Brain microvascular endothelial cell (primary cell): ENCODE results near the gene ANAPC16.

ENCODE experiments used
- DNase-seq: peaks from one replicate; pipeline ENCODE4 v3.0.0-alpha.2; 2020
- H3K27ac ChIP-seq: fragments of 250-450 bp; sonication (Bioruptor Pico); 2 replicates; pipeline ENCODE4 v1.5.1; 2020; ENCODE audit warnings: mild to moderate bottlenecking, moderate library complexity
- H3K27me3 ChIP-seq: fragments of 250-450 bp; sonication (Bioruptor Pico); replicated peaks from 2 replicates; pipeline ENCODE4 v1.5.1; 2020; ENCODE audit warnings: mild to moderate bottlenecking
- H3K36me3 ChIP-seq: fragments of 250-450 bp; sonication (Bioruptor Pico); replicated peaks from 2 replicates; pipeline ENCODE4 v1.5.1; 2020; ENCODE audit warnings: mild to moderate bottlenecking
- H3K4me3 ChIP-seq: 2 replicates; pipeline ENCODE4 v1.5.1; 2011; ENCODE audit warnings: low read depth, mild to moderate bottlenecking, control low read depth, low read length, moderate library complexity
- in situ Hi-C: cut with HindIII; loops from 2 replicates; pipeline ENCODE4 v1.10.0; 2017; ENCODE audit warnings: low sequenced_read_pairs, low pct_ligation_motif_present
- TF ChIP-seq, protein P1 (sequence below): IDR thresholded peaks from 2 replicates; pipeline ENCODE4 v1.5.1; 2011; ENCODE audit warnings: low read depth, mild to moderate bottlenecking, moderate library complexity, low read length, control low read depth, inconsistent platforms; ENCODE audit errors: missing control alignments

Gene ANAPC16

DNA sequence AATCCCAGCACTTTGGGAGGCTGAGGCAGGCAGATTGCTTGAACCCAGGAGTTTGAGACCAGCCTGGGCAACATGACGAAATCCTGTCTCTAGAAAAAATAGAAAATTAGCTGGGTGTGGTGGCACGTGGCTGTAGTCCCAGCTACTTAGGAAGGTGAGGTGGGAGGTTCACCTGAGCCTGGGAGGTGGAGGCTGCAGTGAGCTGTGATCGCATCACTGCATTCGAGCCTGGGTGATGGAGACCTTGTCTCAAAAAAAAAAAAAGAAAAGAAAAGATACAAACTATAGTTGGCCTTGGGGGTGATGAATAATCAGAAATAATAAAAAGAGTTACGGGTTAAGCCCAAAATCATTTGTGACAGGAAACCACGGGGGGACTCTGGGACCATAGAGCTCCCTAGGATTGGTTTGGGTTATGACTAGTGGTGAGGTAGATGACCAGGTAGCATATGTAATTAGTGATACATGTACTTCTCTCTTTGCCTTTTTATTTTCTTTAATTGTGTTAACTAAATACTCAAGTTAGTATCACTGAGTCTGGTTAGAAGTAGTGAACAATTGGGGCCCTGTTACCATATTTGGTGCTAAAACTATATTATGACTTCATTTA, 10.7 kb downstream of the ANAPC16 start:
- Histone ChIP-seq H3K36me3 (peaks cover 4% of the 10 kb centered on the region), H3K27me3 (no peaks in the 10 kb centered on the region), H3K4me3 (no peak overlapping the region), H3K27ac (no peak overlapping the region)
- in situ Hi-C loops, result no loop called here
- no peak for DNase-seq
- TF ChIP-seq, protein P1, sequence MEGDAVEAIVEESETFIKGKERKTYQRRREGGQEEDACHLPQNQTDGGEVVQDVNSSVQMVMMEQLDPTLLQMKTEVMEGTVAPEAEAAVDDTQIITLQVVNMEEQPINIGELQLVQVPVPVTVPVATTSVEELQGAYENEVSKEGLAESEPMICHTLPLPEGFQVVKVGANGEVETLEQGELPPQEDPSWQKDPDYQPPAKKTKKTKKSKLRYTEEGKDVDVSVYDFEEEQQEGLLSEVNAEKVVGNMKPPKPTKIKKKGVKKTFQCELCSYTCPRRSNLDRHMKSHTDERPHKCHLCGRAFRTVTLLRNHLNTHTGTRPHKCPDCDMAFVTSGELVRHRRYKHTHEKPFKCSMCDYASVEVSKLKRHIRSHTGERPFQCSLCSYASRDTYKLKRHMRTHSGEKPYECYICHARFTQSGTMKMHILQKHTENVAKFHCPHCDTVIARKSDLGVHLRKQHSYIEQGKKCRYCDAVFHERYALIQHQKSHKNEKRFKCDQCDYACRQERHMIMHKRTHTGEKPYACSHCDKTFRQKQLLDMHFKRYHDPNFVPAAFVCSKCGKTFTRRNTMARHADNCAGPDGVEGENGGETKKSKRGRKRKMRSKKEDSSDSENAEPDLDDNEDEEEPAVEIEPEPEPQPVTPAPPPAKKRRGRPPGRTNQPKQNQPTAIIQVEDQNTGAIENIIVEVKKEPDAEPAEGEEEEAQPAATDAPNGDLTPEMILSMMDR, result no peak

DNA sequence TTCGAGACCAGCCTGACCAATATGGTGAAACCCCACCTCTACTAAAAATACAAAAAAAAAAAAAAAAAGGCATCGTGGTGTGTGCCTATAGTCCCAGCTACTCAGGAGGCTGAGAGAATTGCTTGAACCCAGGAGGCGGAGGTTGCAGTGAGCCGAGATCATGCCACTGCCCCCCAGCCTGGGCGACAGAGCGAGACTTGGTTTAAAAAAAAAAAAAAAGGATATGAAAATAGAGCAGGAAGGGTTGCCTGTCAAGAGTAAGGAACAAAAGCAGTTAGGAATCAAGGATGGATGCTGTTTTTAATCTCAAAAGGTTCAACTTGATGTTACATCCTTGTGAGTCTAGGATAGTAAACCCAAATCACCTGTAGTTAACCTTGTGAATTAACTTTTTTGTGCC, 12.0 kb downstream of the ANAPC16 start:
- peaks cover 4% of the 10 kb centered on the region for H3K36me3 ChIP-seq

DNA sequence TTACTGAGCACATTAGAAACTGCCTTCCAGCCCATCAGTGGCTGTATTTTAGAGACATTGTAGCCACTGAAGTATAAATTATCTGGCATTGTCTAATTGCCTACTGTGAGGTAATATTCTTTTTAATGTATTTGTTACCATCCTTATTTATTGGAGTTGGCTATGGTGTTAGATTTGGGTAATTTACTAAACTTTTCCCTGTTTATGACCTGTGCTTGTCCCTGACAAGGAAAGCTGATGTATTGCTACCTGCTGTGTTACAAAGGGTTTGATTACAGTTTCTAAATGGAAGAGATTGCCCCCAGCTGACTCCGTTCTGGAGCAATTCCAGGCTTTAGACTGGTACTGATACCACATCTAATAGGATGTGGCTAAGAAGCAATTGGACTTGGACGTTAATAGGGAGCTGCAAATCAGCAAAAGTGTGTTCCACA, 12.5 kb downstream of the ANAPC16 start:
- H3K36me3 ChIP-seq, result peaks cover 9% of the 10 kb centered on the region
- H3K27me3 ChIP-seq, result no peaks in the 10 kb centered on the region
- in situ Hi-C loops, result no loop called here
- no peak overlapping the region for H3K4me3 ChIP-seq
- H3K27ac ChIP-seq, result no peak overlapping the region
- TF ChIP-seq, protein P1, result no peak
- no peak for DNase-seq

More for the DNA sequence above, 12.0 kb downstream of the ANAPC16 start:
- no peak overlapping the region for H3K4me3 ChIP-seq
- H3K27ac ChIP-seq, result no peak overlapping the region
- no peak for DNase-seq
- in situ Hi-C loops, result no loop called here
- no peaks in the 10 kb centered on the region for H3K27me3 ChIP-seq
- TF ChIP-seq, protein P1, result no peak

- in situ Hi-C loops, result no loop called here
- Histone ChIP-seq H3K27ac (no peak overlapping the region), H3K36me3 (peaks cover 12% of the 10 kb centered on the region), H3K27me3 (no peaks in the 10 kb centered on the region), H3K4me3 (no peak overlapping the region)
- DNase-seq, result no peak
- TF ChIP-seq, protein P1, result no peak
Observed at GRCh38 chr10:72229261-72230251, 13.7 kb downstream of the ANAPC16 start.

DNA sequence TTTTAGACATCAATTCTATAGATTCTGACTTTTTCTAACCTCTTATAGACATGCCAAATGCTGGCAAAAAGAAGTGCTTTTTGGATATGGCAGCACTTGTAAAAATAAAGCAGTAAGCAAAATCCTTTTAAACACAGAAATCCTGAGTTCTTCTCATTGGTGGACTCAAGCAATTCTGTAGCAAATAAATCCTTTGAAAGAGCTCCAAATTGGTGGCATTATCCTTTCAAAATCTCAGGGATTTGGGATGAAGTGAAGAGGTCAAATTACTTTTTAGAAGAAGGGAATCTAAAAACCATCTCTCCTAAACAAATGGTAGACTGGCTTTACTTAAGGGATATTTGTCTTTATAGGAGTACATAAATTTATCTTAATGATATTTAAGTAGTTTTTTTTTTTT, 17.8 kb downstream of the ANAPC16 start:
- Histone ChIP-seq H3K27ac (no peak overlapping the region), H3K36me3 (peaks cover 8% of the 10 kb centered on the region), H3K27me3 (no peaks in the 10 kb centered on the region), H3K4me3 (no peak overlapping the region)
- TF ChIP-seq, protein P1, result no peak
- in situ Hi-C loops, result no loop called here
- DNase-seq, result no peak
